ENCODE results near the gene ZNF385B. TPM values are rescaled to one million over a fixed set of nuclear protein-coding genes. Genes with fewer than 3 reads are reported as not detected.

Gene ZNF385B
- total and polyA plus RNA-seq, 9 of the 15 experiments (the other 6 are each of a cell fraction or from before 2014, with no cell fraction given), result 0.50 TPM; not detected in 8

DNA sequence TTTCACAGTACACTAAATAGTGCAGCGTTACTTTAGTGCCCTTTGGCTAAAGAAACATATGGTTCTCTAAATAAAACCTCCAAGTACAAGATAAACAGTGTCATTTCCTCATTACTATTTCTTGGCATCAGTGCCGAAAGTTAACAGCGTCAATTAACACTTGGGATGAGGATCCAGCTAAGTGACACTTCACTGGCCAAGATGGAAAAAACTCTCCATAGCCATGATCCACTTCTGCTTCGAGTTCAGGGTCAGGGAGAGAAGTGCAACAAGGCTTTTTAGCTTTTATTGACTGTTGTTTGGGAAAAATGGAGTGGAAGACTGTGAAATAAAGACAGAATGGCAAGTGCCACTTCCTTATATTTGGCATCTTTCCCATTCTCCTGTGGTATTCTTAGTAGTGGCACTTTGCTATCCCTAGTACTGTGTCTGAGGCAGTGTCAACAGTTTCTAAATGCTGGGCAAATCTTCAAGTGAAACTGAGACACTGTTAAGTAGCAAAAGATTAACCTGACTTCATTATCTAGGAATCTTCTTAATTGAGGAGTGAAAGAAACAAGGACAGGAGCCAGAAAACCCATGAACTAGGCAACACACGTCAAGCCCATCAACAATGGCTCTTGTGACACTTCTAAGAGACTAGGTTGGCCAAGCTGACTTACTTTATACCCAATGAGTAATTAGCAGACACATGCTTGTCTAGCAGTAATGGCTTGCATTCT lies 374.2 kb downstream of the ZNF385B start:
- CTCF ChIA-PET (ENCODE audit: low intra/inter-chr PET ratio), result no interaction called here
- ATAC-seq, result no peak
- FAIRE-seq, result no peak

More for the DNA sequence above, 374.2 kb downstream of the ZNF385B start:
- no TSS peak for BruUV-seq (replicated peaks)
- Histone ChIP-seq H3K27ac (ENCODE audit: extremely low read depth, low read depth, low read length) (no peak overlapping the region), H3K9ac (ENCODE audit: insufficient read depth in 1 of 2, low read depth in 2 of 2, low read length in 2 of 2) (no peak overlapping the region), H3K4me3 (no peak overlapping the region), H3K4me1 (replicated peaks in 1 of 2; ENCODE audit: control insufficient read depth in 2 of 2, insufficient read depth in 2 of 2, low read length in 2 of 2) (no peaks in the 10 kb centered on the region), H3K9me1 (ENCODE audit: control insufficient read depth, insufficient read depth, low read length) (no peaks in the 10 kb centered on the region), H2AFZ (ENCODE audit: low read depth, low read length) (no peak overlapping the region), H3K4me2 (ENCODE audit: insufficient read depth, low read length) (no peak overlapping the region), H3K36me3 (ENCODE audit: control insufficient read depth, insufficient read depth, low read length) (no peaks in the 10 kb centered on the region), H3K79me2 (ENCODE audit: control insufficient read depth, insufficient read depth, low read length) (no peaks in the 10 kb centered on the region), H3K9me3 (replicated peaks; ENCODE audit: control insufficient read depth, insufficient read depth, low read depth, low read length) (no peaks in the 10 kb centered on the region), H4K20me1 (replicated peaks; ENCODE audit: control insufficient read depth, insufficient read depth, low read length) (no peaks in the 10 kb centered on the region), H3K27me3 (ENCODE audit: control insufficient read depth in 2 of 2, insufficient read depth in 2 of 2, low read length in 2 of 2) (no peaks in the 10 kb centered on the region)
- POLR2A ChIA-PET, result interaction anchor here (0.6 kb wide), 1 partner anchor 161 kb away, joined by 3 read pairs; no protein-coding TSS in a partner anchor
- in situ Hi-C loops (cut with MboI), result no loop called here
- 0% methylated on average over 5 of the region's 5 CpGs for WGBS (ENCODE audit: insufficient coverage, low coverage, missing lambda C conversion rate)
- intact Hi-C loops (cut with micrococcal nuclease), result no loop called here
- no peak for DNase-seq (ENCODE audit: extremely low read depth in 1 of 4, low spot score in 3 of 4)
- TF ChIP-seq SMARCE1 (IDR thresholded peaks at IDR 0.05) (no peak), TAF9B (IDR thresholded peaks at IDR 0.05; ENCODE audit: partially characterized antibody) (no peak), KHSRP (IDR thresholded peaks at IDR 0.05) (no peak), ZNF324 (CRISPR knock-in tag; IDR thresholded peaks at IDR 0.05) (no peak), ZC3H4 (CRISPR knock-in tag; IDR thresholded peaks at IDR 0.05; ENCODE audit: borderline replicate concordance) (no peak), TBL1XR1 (IDR thresholded peaks at IDR 0.05; ENCODE audit: low read length in 2 of 2) (no peak), HCFC1 (IDR thresholded peaks at IDR 0.05; ENCODE audit: low read depth, low read length) (no peak), VEZF1 (CRISPR knock-in tag; IDR thresholded peaks at IDR 0.05) (no peak), ZNF561 (CRISPR knock-in tag; conservative IDR thresholded peaks at IDR 0.05) (no peak), FOXP1 (CRISPR knock-in tag; IDR thresholded peaks at IDR 0.05) (no peak), TCF7 (IDR thresholded peaks at IDR 0.05; ENCODE audit: borderline replicate concordance) (no peak)
